Endodermal cell (in vitro differentiated cells): ENCODE results near the gene AGK. TPM values are rescaled to one million over a fixed set of nuclear protein-coding genes. Genes with fewer than 3 reads are reported as not detected.

Experiments
- DNase-seq: peaks from one replicate; pipeline ENCODE4 v3.0.0-alpha.2; 2017
- H3K27ac ChIP-seq: 2 replicates; pipeline ENCODE4 v1.5.1; 2013; ENCODE audit warnings: mild to moderate bottlenecking, low read depth, low read length, moderate library complexity
- H3K27me3 ChIP-seq: 2 replicates; pipeline ENCODE4 v1.6.1; 2013; ENCODE audit warnings: mild to moderate bottlenecking, low read length, moderate library complexity; ENCODE audit not compliant: insufficient read depth, control insufficient read depth, poor library complexity, severe bottlenecking
- H3K36me3 ChIP-seq: 2 replicates; pipeline ENCODE4 v1.7.0; 2013; ENCODE audit warnings: mild to moderate bottlenecking, low read length, moderate library complexity; ENCODE audit not compliant: control insufficient read depth, insufficient read depth
- H3K4me1 ChIP-seq: one replicate; pipeline ENCODE4 v1.7.0; 2013; ENCODE audit warnings: low read length; ENCODE audit not compliant: control insufficient read depth, insufficient read depth
- H3K4me3 ChIP-seq: 2 replicates; pipeline ENCODE4 v1.5.1; 2013; ENCODE audit warnings: mild to moderate bottlenecking, low read length, moderate library complexity
- H3K9ac ChIP-seq: 2 replicates; pipeline ENCODE4 v1.6.1; 2013; ENCODE audit warnings: mild to moderate bottlenecking, low read length, moderate library complexity; ENCODE audit not compliant: poor library complexity, severe bottlenecking; ENCODE audit errors: extremely low read depth
- H3K9me3 ChIP-seq: 2 replicates; pipeline ENCODE4 v1.6.1; 2013; ENCODE audit warnings: mild to moderate bottlenecking, low read length, moderate library complexity; ENCODE audit not compliant: control insufficient read depth
- H3K27ac Mint-ChIP-seq: 2 replicates; pipeline ENCODE4 v1.8.0; 2020; ENCODE audit warnings: mixed read lengths
- H3K27me3 Mint-ChIP-seq: 2 replicates; pipeline ENCODE4 v1.8.0; 2021; ENCODE audit warnings: mild to moderate bottlenecking, mixed read lengths; ENCODE audit not compliant: insufficient read depth
- H3K36me3 Mint-ChIP-seq: 2 replicates; pipeline ENCODE4 v1.8.0; 2020; ENCODE audit warnings: low read depth, mixed read lengths
- H3K4me1 Mint-ChIP-seq: 2 replicates; pipeline ENCODE4 v1.8.0; 2020; ENCODE audit warnings: mixed read lengths
- H3K4me3 Mint-ChIP-seq: 2 replicates; pipeline ENCODE4 v1.8.0; 2020; ENCODE audit warnings: mild to moderate bottlenecking, moderate library complexity, mixed read lengths
- H3K9me3 Mint-ChIP-seq: 2 replicates; pipeline ENCODE4 v1.8.0; 2020; ENCODE audit warnings: mild to moderate bottlenecking, mixed read lengths
- WGBS, 2 experiments: methylation state at CpG; one replicate each; pipeline versions ENCODE4 v1.1.5 to v1.1.7; 2013; ENCODE audit warnings: missing lambda C conversion rate in 2 of 2, mixed read lengths in 1 of 2; ENCODE audit not compliant: insufficient coverage in 1 of 2, insufficient read length in 1 of 2; 5-methylcytosine and 5-hydroxymethylcytosine counted together
- total RNA-seq, 2 donors: library from RNA; stranded (reverse); fragmentation: NEBNext Ultra II Directional in 1 of 2; extraction: Animal tissue kit (Norgen Biotek cat#: 25700) in 1 of 2; gene quantifications; 2 replicates in 1 of 2; 3 replicates in 1 of 2; pipeline ENCODE4 v1.2.1, GENCODE V29; 2021
- TF ChIP-seq, protein P1 (sequence below): fragments of 200-600 bp; sonication (generic); conservative IDR thresholded peaks from 2 replicates; pipeline ENCODE4 v1.5.0; 2021; ENCODE audit warnings: antibody characterized with exemption, mild to moderate bottlenecking

AGK gene
- total RNA-seq, 2 donors from 2014 or later: 30.2 to 41.7 TPM

DNA sequence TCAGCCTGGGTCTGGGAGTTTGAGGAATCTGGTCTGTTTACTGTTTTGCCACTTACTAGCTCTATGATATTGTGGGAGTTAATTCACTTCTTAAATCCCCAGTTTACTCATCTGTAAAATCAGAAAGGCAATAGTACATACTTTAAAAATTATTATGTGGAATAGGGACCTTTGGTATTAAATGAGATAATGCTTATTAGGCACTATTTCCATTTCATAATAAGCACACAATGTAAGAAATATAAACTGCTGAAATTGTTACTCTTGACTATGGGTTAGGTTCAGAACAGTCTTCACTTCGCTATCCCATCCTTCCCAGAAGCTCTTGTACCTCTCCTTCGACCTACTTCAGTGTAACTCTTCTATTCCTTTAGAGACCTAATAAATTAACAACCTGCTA lies 47.2 kb downstream of the AGK start:
- Mint-ChIP-seq H3K36me3 (peaks cover 31% of the 10 kb centered on the region), H3K4me3 (no peak overlapping the region), H3K27ac (no peak overlapping the region), H3K9me3 (no peaks in the 10 kb centered on the region), H3K4me1 (peaks cover 2% of the 10 kb centered on the region), H3K27me3 (no peaks in the 10 kb centered on the region)
- H3K4me1 ChIP-seq: no peaks in the 10 kb centered on the region
- no peak for DNase-seq
- no peak overlapping the region for H3K4me3 ChIP-seq
- H3K27me3 ChIP-seq: no peaks in the 10 kb centered on the region
- TF ChIP-seq, protein P1, sequence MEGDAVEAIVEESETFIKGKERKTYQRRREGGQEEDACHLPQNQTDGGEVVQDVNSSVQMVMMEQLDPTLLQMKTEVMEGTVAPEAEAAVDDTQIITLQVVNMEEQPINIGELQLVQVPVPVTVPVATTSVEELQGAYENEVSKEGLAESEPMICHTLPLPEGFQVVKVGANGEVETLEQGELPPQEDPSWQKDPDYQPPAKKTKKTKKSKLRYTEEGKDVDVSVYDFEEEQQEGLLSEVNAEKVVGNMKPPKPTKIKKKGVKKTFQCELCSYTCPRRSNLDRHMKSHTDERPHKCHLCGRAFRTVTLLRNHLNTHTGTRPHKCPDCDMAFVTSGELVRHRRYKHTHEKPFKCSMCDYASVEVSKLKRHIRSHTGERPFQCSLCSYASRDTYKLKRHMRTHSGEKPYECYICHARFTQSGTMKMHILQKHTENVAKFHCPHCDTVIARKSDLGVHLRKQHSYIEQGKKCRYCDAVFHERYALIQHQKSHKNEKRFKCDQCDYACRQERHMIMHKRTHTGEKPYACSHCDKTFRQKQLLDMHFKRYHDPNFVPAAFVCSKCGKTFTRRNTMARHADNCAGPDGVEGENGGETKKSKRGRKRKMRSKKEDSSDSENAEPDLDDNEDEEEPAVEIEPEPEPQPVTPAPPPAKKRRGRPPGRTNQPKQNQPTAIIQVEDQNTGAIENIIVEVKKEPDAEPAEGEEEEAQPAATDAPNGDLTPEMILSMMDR: no peak
- no peak overlapping the region for H3K9ac ChIP-seq
- peaks cover 26% of the 10 kb centered on the region for H3K36me3 ChIP-seq
- no peaks in the 10 kb centered on the region for H3K9me3 ChIP-seq
- no peak overlapping the region for H3K27ac ChIP-seq
- 95% methylated on average over 2 of the region's 2 CpGs; no CpG with 5 or more reads in 1 of the 2 experiments for WGBS, 2 experiments

DNA sequence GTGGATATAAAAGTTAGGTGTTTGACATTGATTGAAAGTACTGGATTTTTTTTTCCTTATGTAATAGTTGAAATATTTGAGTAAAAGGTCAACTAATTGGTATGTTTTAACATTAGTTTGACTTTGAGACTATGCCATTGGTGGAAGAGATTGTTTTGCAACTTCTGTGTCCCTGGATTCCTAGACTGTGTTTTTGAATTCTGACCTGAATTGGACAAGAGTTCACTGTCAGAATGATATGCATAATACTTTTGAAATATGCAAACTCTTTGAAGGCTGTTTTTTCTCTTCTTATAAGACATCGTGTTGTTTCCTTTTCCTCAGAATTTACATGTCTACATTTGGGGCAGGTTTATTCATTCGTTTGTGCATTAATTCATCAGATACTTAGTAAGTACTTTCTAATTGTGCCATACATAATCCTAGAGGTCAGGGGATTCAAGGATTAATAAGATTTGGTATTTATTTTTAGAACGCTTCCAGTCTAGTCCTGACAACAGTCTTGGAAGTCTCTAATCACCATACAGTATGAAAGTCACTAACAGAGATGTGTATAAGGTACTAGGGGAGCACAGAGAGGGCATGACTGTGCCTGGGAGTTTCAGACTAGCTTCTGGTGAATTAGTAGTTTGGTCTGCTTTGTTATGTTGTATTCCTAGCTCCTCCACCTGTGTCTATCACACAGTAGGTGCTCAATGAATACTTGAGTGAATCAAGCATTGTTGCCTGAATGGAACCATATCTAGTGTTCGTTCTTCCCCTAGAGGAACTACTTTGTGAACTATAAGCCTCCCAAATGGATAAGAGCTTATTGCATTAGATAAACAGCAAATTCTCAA lies 49.2 kb downstream of the AGK start:
- peaks cover 2% of the 10 kb centered on the region for H3K4me1 Mint-ChIP-seq
- H3K27ac Mint-ChIP-seq: no peak overlapping the region
- no peak overlapping the region for H3K4me3 Mint-ChIP-seq
- peaks cover 21% of the 10 kb centered on the region for H3K36me3 Mint-ChIP-seq
- H3K27me3 Mint-ChIP-seq: no peaks in the 10 kb centered on the region
- TF ChIP-seq, protein P1: no peak
- no peak for DNase-seq
- Histone ChIP-seq H3K4me3 (no peak overlapping the region), H3K36me3 (peaks cover 22% of the 10 kb centered on the region), H3K27ac (no peak overlapping the region), H3K27me3 (no peaks in the 10 kb centered on the region), H3K9me3 (no peaks in the 10 kb centered on the region), H3K9ac (no peak overlapping the region), H3K4me1 (no peaks in the 10 kb centered on the region)
- no peaks in the 10 kb centered on the region for H3K9me3 Mint-ChIP-seq
- 91 to 100% methylated on average over 3 to 4 of the region's 4 CpGs for WGBS, 2 experiments

DNA sequence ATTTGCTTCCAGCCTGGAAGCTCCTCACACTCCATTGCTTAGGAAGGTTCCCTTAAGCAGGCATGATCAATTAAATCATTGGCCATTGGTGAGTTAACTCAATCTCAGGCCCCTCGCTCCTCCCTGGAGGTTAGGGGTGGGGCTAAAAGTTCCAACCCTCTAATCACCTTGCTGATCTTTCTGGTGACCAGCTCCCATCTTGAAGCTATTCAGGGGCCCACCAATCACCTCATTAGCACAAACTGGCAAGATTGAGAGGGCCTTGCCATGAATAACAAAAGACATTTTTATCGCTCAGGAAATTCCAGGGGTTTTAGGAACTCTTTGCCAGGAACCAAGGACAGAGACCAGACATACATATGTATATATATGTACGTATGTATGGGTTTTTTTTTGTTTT lies 58.4 kb downstream of the AGK start:
- Mint-ChIP-seq H3K27ac (peak overlapping the region; percentile 55), H3K36me3 (peaks cover 50% of the 10 kb centered on the region), H3K4me3 (no peak overlapping the region), H3K27me3 (no peaks in the 10 kb centered on the region), H3K4me1 (no peaks in the 10 kb centered on the region), H3K9me3 (peaks cover 3% of the 10 kb centered on the region)
- no peaks in the 10 kb centered on the region for H3K4me1 ChIP-seq
- H3K9me3 ChIP-seq: no peaks in the 10 kb centered on the region
- TF ChIP-seq, protein P1: no peak
- 80 to 100% methylated on average over 1 to 2 of the region's 3 CpGs for WGBS, 2 experiments
- peaks cover 27% of the 10 kb centered on the region for H3K36me3 ChIP-seq
- DNase-seq: peak; percentile 67
- no peaks in the 10 kb centered on the region for H3K27me3 ChIP-seq
- no peak overlapping the region for H3K4me3 ChIP-seq
- H3K9ac ChIP-seq: no peak overlapping the region
- no peak overlapping the region for H3K27ac ChIP-seq
